Neural cell (in vitro differentiated cells): ENCODE data around the gene SLC7A8.

ENCODE experiments used
- CTCF ChIP-seq: fragments of 450-650 bp; IDR thresholded peaks from 2 replicates; pipeline ENCODE4 v1.5.1; 2014; ENCODE audit warnings: antibody characterized with exemption, mild to moderate bottlenecking, moderate library complexity; ENCODE audit not compliant: poor library complexity, severe bottlenecking
- EP300 ChIP-seq: fragments of 450-650 bp; conservative IDR thresholded peaks from 2 replicates; pipeline ENCODE4 v1.6.1; 2014; ENCODE audit warnings: antibody characterized with exemption, mild to moderate bottlenecking, moderate library complexity; ENCODE audit not compliant: poor library complexity, severe bottlenecking
- EZH2 ChIP-seq: fragments of 200-600, 300-800 bp; shearing (Covaris generic), sonication (generic); IDR thresholded peaks from 2 replicates; pipeline ENCODE4 v1.6.1; 2014; ENCODE audit warnings: antibody characterized with exemption, low read length, borderline replicate concordance, mild to moderate bottlenecking; ENCODE audit not compliant: insufficient read depth, poor library complexity, severe bottlenecking
- TF ChIP-seq, protein P1 (sequence below): IDR thresholded peaks from 2 replicates; pipeline ENCODE4 v1.6.1; 2012; ENCODE audit warnings: borderline replicate concordance

- TF ChIP-seq EZH2 (no peak), CTCF (no peak), EP300 (no peak)
- TF ChIP-seq, protein P1, sequence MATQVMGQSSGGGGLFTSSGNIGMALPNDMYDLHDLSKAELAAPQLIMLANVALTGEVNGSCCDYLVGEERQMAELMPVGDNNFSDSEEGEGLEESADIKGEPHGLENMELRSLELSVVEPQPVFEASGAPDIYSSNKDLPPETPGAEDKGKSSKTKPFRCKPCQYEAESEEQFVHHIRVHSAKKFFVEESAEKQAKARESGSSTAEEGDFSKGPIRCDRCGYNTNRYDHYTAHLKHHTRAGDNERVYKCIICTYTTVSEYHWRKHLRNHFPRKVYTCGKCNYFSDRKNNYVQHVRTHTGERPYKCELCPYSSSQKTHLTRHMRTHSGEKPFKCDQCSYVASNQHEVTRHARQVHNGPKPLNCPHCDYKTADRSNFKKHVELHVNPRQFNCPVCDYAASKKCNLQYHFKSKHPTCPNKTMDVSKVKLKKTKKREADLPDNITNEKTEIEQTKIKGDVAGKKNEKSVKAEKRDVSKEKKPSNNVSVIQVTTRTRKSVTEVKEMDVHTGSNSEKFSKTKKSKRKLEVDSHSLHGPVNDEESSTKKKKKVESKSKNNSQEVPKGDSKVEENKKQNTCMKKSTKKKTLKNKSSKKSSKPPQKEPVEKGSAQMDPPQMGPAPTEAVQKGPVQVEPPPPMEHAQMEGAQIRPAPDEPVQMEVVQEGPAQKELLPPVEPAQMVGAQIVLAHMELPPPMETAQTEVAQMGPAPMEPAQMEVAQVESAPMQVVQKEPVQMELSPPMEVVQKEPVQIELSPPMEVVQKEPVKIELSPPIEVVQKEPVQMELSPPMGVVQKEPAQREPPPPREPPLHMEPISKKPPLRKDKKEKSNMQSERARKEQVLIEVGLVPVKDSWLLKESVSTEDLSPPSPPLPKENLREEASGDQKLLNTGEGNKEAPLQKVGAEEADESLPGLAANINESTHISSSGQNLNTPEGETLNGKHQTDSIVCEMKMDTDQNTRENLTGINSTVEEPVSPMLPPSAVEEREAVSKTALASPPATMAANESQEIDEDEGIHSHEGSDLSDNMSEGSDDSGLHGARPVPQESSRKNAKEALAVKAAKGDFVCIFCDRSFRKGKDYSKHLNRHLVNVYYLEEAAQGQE: no peak
Observed at GRCh38 chr14:23148591-23149249, 34.7 kb downstream of the SLC7A8 start.
